ENCODE measurements around the gene PLXNB3.

DNA sequence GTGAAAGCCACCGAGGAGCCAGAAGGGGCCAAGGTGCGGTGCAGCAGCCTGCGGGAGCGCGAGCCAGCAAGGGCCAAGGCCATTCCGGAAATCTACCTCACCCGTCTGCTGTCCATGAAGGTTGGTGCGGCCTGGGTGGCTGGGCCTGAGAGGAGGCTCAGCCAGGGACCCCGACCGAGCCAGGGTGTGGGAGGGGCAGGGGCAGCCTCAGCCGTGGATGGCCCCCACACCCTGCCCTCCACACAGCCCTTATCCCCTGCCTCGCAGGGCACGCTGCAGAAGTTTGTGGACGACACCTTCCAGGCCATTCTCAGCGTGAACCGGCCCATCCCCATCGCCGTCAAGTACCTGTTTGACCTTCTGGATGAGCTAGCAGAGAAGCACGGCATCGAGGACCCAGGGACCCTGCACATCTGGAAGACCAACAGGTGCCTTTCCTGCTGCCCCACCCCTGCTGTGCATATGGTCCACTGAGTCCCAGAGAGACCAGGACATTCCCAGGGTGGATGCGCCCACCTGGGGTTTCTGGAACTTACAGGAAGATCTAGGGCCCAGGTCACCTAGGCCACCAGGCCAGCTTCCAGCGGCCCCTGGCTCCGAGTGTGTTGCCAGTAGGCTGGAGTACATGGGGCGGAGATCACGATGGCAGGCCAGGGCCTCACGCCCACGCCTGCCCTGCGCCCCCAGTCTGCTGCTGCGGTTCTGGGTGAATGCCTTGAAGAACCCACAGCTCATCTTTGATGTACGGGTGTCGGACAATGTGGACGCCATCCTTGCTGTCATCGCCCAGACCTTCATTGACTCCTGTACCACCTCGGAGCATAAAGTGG lies 13.4 kb downstream of the PLXNB3 start:
- TF ChIP-seq, protein P1, sequence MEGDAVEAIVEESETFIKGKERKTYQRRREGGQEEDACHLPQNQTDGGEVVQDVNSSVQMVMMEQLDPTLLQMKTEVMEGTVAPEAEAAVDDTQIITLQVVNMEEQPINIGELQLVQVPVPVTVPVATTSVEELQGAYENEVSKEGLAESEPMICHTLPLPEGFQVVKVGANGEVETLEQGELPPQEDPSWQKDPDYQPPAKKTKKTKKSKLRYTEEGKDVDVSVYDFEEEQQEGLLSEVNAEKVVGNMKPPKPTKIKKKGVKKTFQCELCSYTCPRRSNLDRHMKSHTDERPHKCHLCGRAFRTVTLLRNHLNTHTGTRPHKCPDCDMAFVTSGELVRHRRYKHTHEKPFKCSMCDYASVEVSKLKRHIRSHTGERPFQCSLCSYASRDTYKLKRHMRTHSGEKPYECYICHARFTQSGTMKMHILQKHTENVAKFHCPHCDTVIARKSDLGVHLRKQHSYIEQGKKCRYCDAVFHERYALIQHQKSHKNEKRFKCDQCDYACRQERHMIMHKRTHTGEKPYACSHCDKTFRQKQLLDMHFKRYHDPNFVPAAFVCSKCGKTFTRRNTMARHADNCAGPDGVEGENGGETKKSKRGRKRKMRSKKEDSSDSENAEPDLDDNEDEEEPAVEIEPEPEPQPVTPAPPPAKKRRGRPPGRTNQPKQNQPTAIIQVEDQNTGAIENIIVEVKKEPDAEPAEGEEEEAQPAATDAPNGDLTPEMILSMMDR (IDR thresholded peaks at IDR 0.05), result no peak
- TF ChIP-seq POLR2A (IDR thresholded peaks at IDR 0.05) (no peak), POLR2AphosphoS5 (IDR thresholded peaks at IDR 0.05) (no peak)
